ENCODE results near the gene PLCD3. TPM values are rescaled to one million over a fixed set of nuclear protein-coding genes. Genes with fewer than 3 reads are reported as not detected.
"Not testable (repeated sequence)": the region's sequence is repeated elsewhere in the genome, so short reads cannot be mapped to it uniquely, and the experiment has no call there.

The PLCD3 gene
- total RNA-seq, 1 donor = 1.9 TPM

- no peaks in the 10 kb centered on the region for H3K9me3 ChIP-seq (ENCODE audit: low read depth, low read length)
- H3K4me1 ChIP-seq (ENCODE audit: insufficient read depth, low read length) = peaks cover 17% of the 10 kb centered on the region
- no peak overlapping the region for H3K4me3 ChIP-seq (ENCODE audit: low read length)
- no peaks in the 10 kb centered on the region for H3K27me3 ChIP-seq (ENCODE audit: insufficient read depth, low read length)
Measured at GRCh38 chr17:45130681-45131615, 1.4 kb downstream of the PLCD3 start.

- H3K27me3 ChIP-seq (ENCODE audit: insufficient read depth, low read length) = no peaks in the 10 kb centered on the region
- H3K4me1 ChIP-seq (ENCODE audit: insufficient read depth, low read length) = peaks cover 14% of the 10 kb centered on the region
- no peak overlapping the region for H3K4me3 ChIP-seq (ENCODE audit: low read length)
- H3K9me3 ChIP-seq (ENCODE audit: low read depth, low read length) = no peaks in the 10 kb centered on the region
Measured at GRCh38 chr17:45129940-45130680, 2.2 kb downstream of the PLCD3 start.

GRCh38 chr17:45129426-45129939 lies 2.8 kb downstream of the PLCD3 start:
- peaks cover 19% of the 10 kb centered on the region for H3K4me1 ChIP-seq (ENCODE audit: insufficient read depth, low read length)

GRCh38 chr17:45128989-45129388 lies 3.3 kb downstream of the PLCD3 start:
- peaks cover 23% of the 10 kb centered on the region for H3K4me1 ChIP-seq (ENCODE audit: insufficient read depth, low read length)
- no peaks in the 10 kb centered on the region for H3K27me3 ChIP-seq (ENCODE audit: insufficient read depth, low read length)
- H3K9me3 ChIP-seq (ENCODE audit: low read depth, low read length) = no peaks in the 10 kb centered on the region
- no peak overlapping the region for H3K4me3 ChIP-seq (ENCODE audit: low read length)

More at GRCh38 chr17:45129426-45129939, 2.8 kb downstream of the PLCD3 start:
- no peaks in the 10 kb centered on the region for H3K9me3 ChIP-seq (ENCODE audit: low read depth, low read length)
- H3K27me3 ChIP-seq (ENCODE audit: insufficient read depth, low read length) = no peaks in the 10 kb centered on the region
- no peak overlapping the region for H3K4me3 ChIP-seq (ENCODE audit: low read length)

- Histone ChIP-seq H3K4me1 (ENCODE audit: insufficient read depth, low read length) (peaks cover 30% of the 10 kb centered on the region), H3K9me3 (ENCODE audit: low read depth, low read length) (no peaks in the 10 kb centered on the region), H3K27me3 (ENCODE audit: insufficient read depth, low read length) (no peaks in the 10 kb centered on the region), H3K4me3 (ENCODE audit: low read length) (no peak overlapping the region)
Measured at GRCh38 chr17:45128331-45128730, 4.0 kb downstream of the PLCD3 start.

GRCh38 chr17:45127548-45128300 lies 4.6 kb downstream of the PLCD3 start:
- H3K4me3 ChIP-seq (ENCODE audit: low read length) = no peak overlapping the region
- peaks cover 24% of the 10 kb centered on the region for H3K4me1 ChIP-seq (ENCODE audit: insufficient read depth, low read length)
- no peaks in the 10 kb centered on the region for H3K9me3 ChIP-seq (ENCODE audit: low read depth, low read length)

GRCh38 chr17:45127207-45127547 lies 5.1 kb downstream of the PLCD3 start:
- peaks cover 23% of the 10 kb centered on the region for H3K4me1 ChIP-seq (ENCODE audit: insufficient read depth, low read length)
- H3K9me3 ChIP-seq (ENCODE audit: low read depth, low read length) = no peaks in the 10 kb centered on the region
- no peak overlapping the region for H3K4me3 ChIP-seq (ENCODE audit: low read length)
- H3K27me3 ChIP-seq (ENCODE audit: insufficient read depth, low read length) = no peaks in the 10 kb centered on the region

More at GRCh38 chr17:45127548-45128300, 4.6 kb downstream of the PLCD3 start:
- H3K27me3 ChIP-seq (ENCODE audit: insufficient read depth, low read length) = no peaks in the 10 kb centered on the region

GRCh38 chr17:45125509-45125908 lies 6.8 kb downstream of the PLCD3 start:
- H3K4me1 ChIP-seq (ENCODE audit: insufficient read depth, low read length) = peaks cover 17% of the 10 kb centered on the region
- no peaks in the 10 kb centered on the region for H3K27me3 ChIP-seq (ENCODE audit: insufficient read depth, low read length)
- H3K4me3 ChIP-seq (ENCODE audit: low read length) = no peak overlapping the region
- no peaks in the 10 kb centered on the region for H3K9me3 ChIP-seq (ENCODE audit: low read depth, low read length)

GRCh38 chr17:45124797-45125122 lies 7.6 kb downstream of the PLCD3 start:
- H3K4me1 ChIP-seq (ENCODE audit: insufficient read depth, low read length) = peaks cover 17% of the 10 kb centered on the region
- not testable (repeated sequence) for H3K27me3 ChIP-seq (ENCODE audit: insufficient read depth, low read length); H3K4me3 ChIP-seq (ENCODE audit: low read length); H3K9me3 ChIP-seq (ENCODE audit: low read depth, low read length)

- H3K9me3 ChIP-seq (ENCODE audit: low read depth, low read length) = no peaks in the 10 kb centered on the region
- H3K4me1 ChIP-seq (ENCODE audit: insufficient read depth, low read length) = peaks cover 17% of the 10 kb centered on the region
- no peak overlapping the region for H3K4me3 ChIP-seq (ENCODE audit: low read length)
- no peaks in the 10 kb centered on the region for H3K27me3 ChIP-seq (ENCODE audit: insufficient read depth, low read length)
Measured at GRCh38 chr17:45123930-45124796, 8.2 kb downstream of the PLCD3 start.

- Histone ChIP-seq H3K4me1 (ENCODE audit: insufficient read depth, low read length) (peaks cover 17% of the 10 kb centered on the region), H3K4me3 (ENCODE audit: low read length) (no peak overlapping the region), H3K9me3 (ENCODE audit: low read depth, low read length) (no peaks in the 10 kb centered on the region), H3K27me3 (ENCODE audit: insufficient read depth, low read length) (no peaks in the 10 kb centered on the region)
Measured at GRCh38 chr17:45123076-45123770, 9.1 kb downstream of the PLCD3 start.

- H3K4me3 ChIP-seq (ENCODE audit: low read length) = no peak overlapping the region
- no peaks in the 10 kb centered on the region for H3K27me3 ChIP-seq (ENCODE audit: insufficient read depth, low read length)
- peaks cover 17% of the 10 kb centered on the region for H3K4me1 ChIP-seq (ENCODE audit: insufficient read depth, low read length)
- H3K9me3 ChIP-seq (ENCODE audit: low read depth, low read length) = no peaks in the 10 kb centered on the region
Measured at GRCh38 chr17:45121055-45121454, 11.3 kb downstream of the PLCD3 start.

GRCh38 chr17:45120558-45120957 lies 11.8 kb downstream of the PLCD3 start:
- peaks cover 17% of the 10 kb centered on the region for H3K4me1 ChIP-seq (ENCODE audit: insufficient read depth, low read length)
- no peaks in the 10 kb centered on the region for H3K27me3 ChIP-seq (ENCODE audit: insufficient read depth, low read length)
- H3K4me3 ChIP-seq (ENCODE audit: low read length) = no peak overlapping the region
- no peaks in the 10 kb centered on the region for H3K9me3 ChIP-seq (ENCODE audit: low read depth, low read length)

GRCh38 chr17:45119964-45120363 lies 12.4 kb downstream of the PLCD3 start:
- Histone ChIP-seq H3K27me3 (ENCODE audit: insufficient read depth, low read length) (no peaks in the 10 kb centered on the region), H3K9me3 (ENCODE audit: low read depth, low read length) (no peaks in the 10 kb centered on the region), H3K4me3 (ENCODE audit: low read length) (no peak overlapping the region), H3K4me1 (ENCODE audit: insufficient read depth, low read length) (peaks cover 16% of the 10 kb centered on the region)

Data from mononuclear cell (primary cell).